HG02759 (cell line): ENCODE results near the gene HHLA2.

ENCODE experiments used
- ATAC-seq: cut with Tn5 transposase; IDR thresholded peaks from one replicate; pipeline ENCODE4 v1.9.1; 2021; ENCODE audit warnings: mild to moderate bottlenecking, moderate library complexity; ENCODE audit not compliant: unreplicated experiment

The HHLA2 gene

DNA sequence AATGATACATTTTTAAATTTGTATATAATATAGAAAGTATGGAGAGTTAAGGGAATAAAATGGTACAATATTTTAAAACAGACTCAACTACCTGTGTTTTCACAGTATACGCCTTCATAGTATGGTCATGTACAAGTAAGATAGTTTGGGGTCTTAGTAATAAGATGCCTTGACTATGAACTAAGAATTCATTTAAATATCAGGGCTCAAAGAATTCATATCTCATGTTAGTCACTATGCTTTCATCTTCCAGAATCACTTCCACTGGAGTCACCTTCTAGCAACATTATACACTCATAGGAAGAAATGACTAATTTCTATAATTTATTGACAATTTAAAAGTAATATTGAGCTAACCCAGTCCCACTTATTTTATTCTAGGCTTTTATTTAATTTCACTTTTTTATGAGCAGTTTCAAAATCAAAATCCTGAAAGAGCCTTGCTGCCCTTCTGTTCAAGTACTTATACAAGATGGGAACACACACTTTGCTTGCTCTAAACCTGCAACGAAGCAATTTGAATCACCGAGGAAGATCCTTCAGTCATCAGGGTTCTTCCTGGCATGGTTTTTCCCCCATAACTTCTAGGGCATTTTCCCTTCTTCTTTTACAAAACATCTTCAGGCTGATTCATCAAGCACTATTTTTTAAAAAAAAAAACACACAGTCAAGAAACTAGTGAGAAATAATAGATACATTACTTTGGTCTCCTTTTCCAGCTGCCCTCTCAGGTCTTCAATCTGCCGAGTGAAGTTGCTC lies 119.9 kb downstream of the HHLA2 start:
- no peak for ATAC-seq

DNA sequence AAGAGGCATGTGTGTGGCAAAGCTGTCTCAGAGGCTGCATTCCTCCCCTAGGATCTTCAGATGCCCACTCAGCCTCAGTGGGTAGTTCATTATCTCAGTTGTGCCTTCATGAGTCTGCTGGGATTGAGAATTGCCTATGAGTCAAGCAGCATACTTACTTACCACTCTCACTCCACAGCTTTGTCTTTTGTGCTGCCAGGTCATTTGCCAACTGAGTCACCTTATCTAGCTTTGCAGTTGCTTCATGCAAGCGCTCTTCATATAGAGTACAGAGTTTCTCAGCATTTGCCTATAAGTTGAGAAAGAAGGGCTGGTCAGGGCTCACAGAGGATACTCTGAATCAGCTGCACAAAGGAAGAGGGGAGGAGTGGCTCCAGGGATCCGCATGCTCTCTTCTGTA lies 124.6 kb downstream of the HHLA2 start:
- no peak for ATAC-seq
